ENCODE measurements around the gene NR4A3. TPM values are rescaled to one million over a fixed set of nuclear protein-coding genes. Genes with fewer than 3 reads are reported as not detected.

The NR4A3 gene
- total and polyA plus RNA-seq, 2 of the 13 experiments (the other 11 are each of a cell fraction or from before 2014, with no cell fraction given) = 0.02 to 0.09 TPM

DNA sequence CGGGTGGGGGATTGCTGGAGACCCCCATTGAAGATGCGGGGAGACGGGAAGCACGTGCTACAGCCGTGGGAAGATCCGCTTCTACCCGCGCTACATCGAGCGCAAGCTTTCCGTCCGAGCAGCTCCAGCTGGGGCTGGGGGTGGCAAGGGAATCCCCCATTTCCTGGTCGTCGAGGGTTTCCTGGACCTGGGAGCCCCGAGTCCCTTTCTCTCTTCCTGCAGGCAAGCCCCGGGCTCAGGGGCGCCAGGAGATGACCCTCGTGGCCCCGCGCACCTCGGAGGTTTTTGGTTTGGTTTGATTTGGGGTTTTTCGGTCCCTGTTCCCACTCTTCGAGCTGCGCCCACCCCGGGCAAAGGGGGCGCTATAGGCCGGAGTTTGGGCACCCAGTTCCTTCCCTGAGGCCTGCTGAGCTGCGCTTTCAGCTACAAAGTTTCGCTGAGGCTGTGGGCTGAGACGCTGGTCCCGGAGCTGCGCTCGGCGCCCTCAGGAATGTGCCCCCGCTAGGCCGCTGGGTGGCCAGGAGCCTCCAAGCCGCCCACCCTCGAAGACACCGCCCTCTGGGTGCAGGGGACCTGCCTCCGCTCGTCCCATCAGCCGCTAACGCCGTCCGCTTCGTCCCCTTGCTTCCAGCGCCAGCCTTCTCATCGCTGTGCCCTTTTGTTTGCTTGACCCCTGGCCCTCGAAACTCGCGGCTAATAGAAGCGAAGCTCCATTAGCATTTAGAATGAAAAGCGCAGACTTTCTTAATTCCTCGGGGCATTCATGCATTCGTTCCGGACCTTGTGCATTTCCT, 2.9 kb downstream of the NR4A3 start (continued):
- TF ChIP-seq ARID2 (CRISPR knock-in tag; IDR thresholded peaks at IDR 0.05; ENCODE audit: borderline replicate concordance) = no peak
- TF ChIP-seq SNAPC4 (CRISPR knock-in tag; IDR thresholded peaks at IDR 0.05) = no peak
- no peak for TF ChIP-seq ZMYM3 (CRISPR knock-in tag; IDR thresholded peaks at IDR 0.05)
- no peak for TF ChIP-seq SMAD9 (CRISPR knock-in tag; IDR thresholded peaks at IDR 0.05)
- no peak for TF ChIP-seq CBX1 (IDR thresholded peaks at IDR 0.05; ENCODE audit: low read depth)
- TF ChIP-seq, protein P1, sequence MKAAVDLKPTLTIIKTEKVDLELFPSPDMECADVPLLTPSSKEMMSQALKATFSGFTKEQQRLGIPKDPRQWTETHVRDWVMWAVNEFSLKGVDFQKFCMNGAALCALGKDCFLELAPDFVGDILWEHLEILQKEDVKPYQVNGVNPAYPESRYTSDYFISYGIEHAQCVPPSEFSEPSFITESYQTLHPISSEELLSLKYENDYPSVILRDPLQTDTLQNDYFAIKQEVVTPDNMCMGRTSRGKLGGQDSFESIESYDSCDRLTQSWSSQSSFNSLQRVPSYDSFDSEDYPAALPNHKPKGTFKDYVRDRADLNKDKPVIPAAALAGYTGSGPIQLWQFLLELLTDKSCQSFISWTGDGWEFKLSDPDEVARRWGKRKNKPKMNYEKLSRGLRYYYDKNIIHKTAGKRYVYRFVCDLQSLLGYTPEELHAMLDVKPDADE (CRISPR knock-in tag; IDR thresholded peaks at IDR 0.05) = no peak
- TF ChIP-seq, protein P2, sequence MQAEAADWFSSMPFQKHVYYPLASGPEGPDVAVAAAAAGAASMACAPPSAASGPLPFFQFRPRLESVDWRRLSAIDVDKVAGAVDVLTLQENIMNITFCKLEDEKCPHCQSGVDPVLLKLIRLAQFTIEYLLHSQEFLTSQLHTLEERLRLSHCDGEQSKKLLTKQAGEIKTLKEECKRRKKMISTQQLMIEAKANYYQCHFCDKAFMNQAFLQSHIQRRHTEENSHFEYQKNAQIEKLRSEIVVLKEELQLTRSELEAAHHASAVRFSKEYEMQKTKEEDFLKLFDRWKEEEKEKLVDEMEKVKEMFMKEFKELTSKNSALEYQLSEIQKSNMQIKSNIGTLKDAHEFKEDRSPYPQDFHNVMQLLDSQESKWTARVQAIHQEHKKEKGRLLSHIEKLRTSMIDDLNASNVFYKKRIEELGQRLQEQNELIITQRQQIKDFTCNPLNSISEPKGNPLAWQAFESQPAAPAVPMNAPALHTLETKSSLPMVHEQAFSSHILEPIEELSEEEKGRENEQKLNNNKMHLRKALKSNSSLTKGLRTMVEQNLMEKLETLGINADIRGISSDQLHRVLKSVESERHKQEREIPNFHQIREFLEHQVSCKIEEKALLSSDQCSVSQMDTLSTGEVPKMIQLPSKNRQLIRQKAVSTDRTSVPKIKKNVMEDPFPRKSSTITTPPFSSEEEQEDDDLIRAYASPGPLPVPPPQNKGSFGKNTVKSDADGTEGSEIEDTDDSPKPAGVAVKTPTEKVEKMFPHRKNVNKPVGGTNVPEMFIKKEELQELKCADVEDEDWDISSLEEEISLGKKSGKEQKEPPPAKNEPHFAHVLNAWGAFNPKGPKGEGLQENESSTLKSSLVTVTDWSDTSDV (CRISPR knock-in tag; IDR thresholded peaks at IDR 0.05) = no peak
- TF ChIP-seq ZKSCAN1 (IDR thresholded peaks at IDR 0.05; ENCODE audit: low read length) = no peak
- TF ChIP-seq ZNF546 (CRISPR knock-in tag; conservative IDR thresholded peaks at IDR 0.05) = no peak
- TF ChIP-seq ZNF652 (CRISPR knock-in tag; IDR thresholded peaks at IDR 0.05; ENCODE audit: borderline replicate concordance, low read depth) = no peak
- TF ChIP-seq, protein P3, sequence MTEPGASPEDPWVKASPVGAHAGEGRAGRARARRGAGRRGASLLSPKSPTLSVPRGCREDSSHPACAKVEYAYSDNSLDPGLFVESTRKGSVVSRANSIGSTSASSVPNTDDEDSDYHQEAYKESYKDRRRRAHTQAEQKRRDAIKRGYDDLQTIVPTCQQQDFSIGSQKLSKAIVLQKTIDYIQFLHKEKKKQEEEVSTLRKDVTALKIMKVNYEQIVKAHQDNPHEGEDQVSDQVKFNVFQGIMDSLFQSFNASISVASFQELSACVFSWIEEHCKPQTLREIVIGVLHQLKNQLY (CRISPR knock-in tag; IDR thresholded peaks at IDR 0.05) = no peak
- TF ChIP-seq MLXIP (CRISPR knock-in tag; IDR thresholded peaks at IDR 0.05; ENCODE audit: borderline replicate concordance) = no peak
- TF ChIP-seq, protein P4, sequence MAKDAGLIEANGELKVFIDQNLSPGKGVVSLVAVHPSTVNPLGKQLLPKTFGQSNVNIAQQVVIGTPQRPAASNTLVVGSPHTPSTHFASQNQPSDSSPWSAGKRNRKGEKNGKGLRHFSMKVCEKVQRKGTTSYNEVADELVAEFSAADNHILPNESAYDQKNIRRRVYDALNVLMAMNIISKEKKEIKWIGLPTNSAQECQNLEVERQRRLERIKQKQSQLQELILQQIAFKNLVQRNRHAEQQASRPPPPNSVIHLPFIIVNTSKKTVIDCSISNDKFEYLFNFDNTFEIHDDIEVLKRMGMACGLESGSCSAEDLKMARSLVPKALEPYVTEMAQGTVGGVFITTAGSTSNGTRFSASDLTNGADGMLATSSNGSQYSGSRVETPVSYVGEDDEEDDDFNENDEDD (CRISPR knock-in tag; IDR thresholded peaks at IDR 0.05; ENCODE audit: borderline replicate concordance) = no peak

Data from HepG2 (cell line).